Ramos (cell line): ENCODE results near the gene EPGN.

Experiments used
- in situ Hi-C: fragments of 300-500 bp; cut with MboI; formaldehyde crosslinking; loops from one replicate; pipeline ENCODE4 v1.14.3; 2022; ENCODE audit warnings: low sequenced_read_pairs; ENCODE audit not compliant: unreplicated experiment

The EPGN gene

DNA sequence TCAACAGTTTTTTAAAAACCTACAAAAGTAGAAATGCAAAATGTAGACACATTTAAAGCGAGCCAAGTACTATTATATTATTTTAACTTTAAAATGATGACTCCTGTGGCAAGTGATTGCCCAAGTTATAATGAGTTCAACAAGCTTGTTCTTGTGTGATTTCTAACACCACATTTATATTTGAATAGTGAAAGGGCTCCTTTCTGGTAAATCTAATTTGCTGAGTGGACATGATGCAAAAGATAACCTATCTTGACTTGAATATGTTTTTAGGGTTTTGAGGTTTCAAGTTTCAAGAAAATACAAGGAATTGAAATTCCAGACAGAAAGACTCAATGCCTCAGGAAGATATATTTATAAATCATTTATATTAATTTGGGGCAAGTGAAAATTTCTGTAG lies 1.1 kb upstream of the EPGN start:
- in situ Hi-C loops, result no loop called here

DNA sequence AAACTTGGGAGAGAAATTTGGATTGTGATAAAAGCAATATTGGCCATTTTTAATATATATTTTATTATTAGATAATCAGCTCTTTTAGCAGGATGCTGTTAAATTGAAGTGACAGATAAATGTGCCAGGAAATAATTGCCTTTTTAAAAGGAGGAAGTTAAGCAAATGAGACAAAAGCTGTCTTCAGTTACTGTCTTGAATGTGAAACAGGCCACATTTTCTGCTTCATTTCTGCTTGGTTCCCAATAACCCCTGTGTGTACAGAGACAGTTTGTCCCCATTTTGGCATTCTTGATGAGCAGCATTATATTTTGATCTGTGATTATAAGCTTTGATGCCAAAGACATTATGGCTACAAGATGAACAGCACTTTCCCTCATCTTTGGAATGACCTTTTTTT lies 953 bp downstream of the EPGN start:
- in situ Hi-C loops, result no loop called here

DNA sequence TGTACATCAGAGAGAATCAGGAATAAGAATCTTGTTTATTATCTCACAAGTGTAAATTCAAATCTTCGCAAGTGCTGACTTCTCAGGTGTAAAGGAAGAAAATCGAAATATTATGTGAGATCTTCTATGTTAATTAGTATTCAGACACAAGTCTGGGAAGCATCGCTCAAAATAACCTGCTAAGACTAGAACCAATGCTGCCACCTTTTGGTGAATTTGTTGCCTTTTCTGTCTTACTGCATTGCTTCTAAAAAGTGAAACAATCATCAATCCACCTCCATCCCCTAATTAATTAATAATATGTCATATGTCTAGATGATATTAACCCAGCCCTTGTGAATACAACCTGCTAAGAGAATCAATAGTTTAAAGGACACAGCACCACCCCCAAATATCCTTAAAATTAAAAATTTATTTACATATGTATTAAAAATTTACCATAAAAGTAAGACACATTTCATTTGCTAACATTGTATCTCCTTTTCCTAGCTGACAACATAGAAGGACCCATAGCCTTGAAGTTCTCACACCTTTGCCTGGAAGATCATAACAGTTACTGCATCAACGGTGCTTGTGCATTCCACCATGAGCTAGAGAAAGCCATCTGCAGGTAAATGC lies 3.5 kb downstream of the EPGN start:
- in situ Hi-C loops, result no loop called here

DNA sequence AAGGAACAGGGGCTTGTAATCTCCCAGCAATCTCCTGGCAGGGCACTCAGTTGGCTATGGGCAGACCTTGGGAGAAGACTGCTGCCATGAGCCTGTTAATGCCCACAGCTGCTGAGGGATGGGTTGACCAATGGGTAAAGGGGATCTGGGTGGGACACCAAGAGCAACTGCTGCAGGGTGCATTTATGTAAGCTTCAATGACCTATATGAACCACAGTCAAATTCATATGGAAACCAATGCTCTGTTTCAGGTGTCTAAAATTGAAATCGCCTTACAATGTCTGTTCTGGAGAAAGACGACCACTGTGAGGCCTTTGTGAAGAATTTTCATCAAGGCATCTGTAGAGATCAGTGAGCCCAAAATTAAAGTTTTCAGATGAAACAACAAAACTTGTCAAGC lies 6.1 kb downstream of the EPGN start:
- in situ Hi-C loops, result no loop called here

DNA sequence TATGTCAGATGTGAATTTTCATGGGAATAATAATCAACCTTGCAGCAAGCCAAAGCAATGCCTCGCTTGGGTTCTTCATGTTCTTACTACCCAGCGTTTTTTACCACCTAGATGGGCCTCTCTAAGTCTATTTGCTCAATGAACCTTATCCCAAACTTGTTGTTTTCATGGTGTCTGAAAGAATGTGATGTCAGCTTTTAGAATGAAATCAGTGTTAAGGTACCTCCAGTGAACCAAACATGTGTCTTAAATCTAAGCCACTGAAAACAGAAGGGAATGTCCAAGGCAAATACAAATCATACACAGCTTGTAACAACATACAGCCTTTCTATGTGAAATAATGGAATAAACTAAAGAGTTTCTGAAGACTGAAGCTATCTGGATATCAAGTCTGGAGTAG lies 6.7 kb downstream of the EPGN start:
- in situ Hi-C loops, result no loop called here

DNA sequence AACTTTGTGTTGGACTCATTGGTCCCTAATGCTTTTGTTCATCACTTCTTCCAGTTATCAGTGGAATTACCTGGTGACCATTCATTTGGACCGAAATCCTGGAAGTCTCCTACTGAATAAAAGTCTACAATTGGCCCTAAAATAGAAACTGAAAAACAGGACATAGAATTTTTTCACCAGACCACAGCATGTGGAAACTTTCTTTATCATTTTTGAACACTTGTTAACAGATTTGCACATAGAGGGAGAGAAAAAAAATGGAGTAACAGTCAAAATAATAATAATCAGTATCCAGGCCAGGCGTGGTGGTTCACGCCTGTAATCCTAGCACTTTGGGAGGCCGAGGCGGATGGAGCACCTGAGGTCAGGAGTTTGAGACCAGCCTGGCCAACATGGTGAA lies 7.1 kb downstream of the EPGN start:
- in situ Hi-C loops, result no loop called here

DNA sequence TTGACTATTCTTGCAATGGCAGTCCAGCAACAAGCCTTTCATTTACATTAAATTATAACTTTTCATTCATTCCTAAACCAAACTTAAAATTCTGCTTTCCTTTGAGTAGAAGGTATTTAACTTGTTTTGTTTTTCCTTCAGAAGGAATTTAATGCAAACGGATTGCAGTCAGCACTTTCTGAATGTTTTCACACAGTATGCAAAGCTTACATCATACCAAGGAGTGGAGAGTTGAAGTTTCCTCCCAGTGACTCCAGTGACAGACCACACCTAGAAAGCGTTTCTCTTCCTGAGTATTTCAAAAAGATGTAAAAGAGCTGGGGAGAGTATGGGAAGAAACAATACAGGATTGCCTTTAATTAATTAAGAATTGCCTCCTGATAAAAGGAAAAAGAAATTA lies 8.1 kb downstream of the EPGN start:
- in situ Hi-C loops, result no loop called here

DNA sequence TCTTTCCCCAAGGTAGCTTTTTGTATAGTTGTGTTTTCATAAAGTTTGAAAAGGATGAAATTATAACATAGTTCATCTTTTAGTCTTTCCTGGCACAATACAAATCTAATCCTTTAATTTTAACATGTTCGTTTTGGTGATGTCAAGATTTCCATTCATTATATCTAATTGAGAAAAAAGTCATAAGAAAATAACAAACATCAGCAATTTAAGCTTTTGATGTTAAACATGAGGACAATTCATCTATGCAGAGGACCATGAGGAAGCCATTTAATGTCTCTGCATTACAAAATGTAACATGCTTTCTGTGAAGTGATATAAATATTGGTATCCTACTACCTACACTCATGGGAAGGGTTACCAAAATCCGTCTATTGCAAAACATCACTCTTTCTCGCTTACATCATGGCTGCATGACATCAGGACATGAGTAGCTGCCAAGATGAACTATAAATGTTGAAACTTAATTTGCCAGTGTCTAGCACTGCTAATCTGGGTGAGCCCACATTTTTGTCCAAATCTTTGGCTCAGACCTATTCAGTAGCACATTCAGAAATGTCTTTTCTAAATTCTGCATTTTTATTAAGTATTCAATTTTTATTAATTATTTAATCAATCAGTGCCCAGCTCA lies 9.5 kb downstream of the EPGN start:
- in situ Hi-C loops, result no loop called here

DNA sequence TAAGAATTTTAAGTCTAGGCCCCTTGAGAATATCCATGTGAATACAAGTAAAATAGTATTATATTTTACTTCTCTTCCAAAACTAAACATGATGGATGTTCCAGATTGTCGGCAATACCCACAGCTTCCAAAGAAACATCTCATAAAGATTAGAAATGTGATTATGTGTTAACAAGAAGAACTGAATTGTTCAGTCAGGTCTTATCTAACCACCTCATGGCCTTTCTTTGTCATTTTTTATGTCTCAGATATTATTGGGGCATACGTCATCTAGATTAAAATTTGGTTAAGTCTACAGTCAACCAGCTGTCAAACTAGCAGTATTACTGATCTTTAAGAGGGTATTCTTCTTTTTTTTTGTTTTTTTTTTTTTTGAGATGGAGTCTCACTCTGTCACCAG lies 10.0 kb downstream of the EPGN start:
- in situ Hi-C loops, result no loop called here

DNA sequence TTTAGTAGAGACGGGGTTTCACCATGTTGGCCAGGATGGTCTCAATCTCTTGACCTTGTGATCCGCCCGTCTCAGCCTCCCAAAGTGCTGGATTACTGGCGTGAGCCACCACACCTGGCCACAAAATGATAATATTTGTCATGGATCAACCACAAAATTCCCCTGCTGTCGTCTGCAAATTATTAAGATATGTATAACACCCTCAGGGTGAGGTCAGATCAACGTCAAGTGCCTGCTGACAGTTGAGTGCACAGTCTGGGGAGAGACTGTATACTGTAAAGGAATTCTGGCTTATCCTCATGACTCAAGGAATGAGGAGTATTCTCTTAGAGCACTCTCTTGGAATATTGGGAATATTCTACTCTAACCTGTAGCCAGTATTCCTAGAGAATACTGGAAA lies 11.2 kb downstream of the EPGN start:
- in situ Hi-C loops, result no loop called here

DNA sequence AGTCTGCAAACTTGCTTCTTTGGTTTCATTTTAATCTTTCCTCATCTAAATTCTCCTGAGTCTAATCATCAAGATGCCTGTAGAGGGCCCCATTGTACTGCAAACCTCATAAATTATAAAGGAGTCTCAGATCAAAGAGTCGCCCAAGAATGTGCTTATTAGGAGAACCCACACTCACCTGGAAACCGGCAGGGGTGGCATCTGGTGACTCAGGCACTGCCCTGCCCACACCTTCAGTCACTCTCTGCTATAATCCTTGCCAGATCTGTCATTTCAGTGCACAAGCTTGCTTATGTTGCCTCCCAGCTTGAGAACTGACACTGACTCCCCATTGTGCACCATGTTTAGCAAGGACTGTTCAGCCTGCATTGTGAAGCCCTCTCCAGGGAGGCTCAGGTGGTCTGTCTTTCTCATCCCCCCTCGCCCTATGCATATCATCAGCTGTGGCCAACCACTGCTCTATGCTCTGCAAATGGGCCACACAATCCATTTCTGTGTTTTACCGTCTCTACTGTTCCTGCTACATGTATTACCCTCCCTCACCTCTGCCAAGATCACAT lies 12.4 kb downstream of the EPGN start:
- in situ Hi-C loops, result no loop called here

DNA sequence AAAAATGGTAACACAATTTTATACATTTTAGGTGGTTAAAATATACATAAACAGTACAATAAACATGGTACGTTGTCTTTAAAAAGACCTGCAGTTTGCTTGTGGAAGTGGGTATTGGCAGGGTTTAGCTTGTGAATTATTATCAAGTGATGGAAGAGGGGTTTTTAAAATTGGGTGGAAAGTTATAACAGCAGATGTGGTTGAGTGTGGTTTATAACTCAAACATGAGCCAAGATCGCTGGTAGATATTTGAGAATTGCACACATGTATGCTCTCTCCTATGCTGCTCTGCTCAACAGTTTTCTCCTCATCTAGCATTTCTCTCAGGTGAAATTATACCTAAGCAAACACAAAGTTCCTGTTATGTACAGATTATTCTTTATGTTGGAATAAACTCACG lies 14.0 kb downstream of the EPGN start:
- in situ Hi-C loops, result no loop called here

DNA sequence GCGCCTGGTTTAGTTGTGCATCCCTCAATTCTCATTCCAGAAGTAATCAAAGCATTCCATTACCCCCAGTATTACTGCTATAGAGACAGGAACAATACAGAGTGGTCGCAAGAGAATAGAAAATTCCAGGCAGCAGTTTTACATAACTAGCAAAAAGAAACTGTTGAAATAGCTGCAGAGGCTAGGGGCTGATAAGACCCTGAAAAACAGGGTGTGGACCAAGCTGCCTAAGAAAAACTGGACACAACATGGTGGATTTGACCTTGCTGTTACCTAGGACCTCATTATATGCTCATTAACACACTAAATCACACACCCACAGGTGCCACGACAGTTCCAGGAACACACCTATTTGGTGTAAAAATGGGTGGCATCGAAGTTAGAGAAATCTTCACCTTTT lies 15.4 kb downstream of the EPGN start:
- in situ Hi-C loops, result no loop called here

DNA sequence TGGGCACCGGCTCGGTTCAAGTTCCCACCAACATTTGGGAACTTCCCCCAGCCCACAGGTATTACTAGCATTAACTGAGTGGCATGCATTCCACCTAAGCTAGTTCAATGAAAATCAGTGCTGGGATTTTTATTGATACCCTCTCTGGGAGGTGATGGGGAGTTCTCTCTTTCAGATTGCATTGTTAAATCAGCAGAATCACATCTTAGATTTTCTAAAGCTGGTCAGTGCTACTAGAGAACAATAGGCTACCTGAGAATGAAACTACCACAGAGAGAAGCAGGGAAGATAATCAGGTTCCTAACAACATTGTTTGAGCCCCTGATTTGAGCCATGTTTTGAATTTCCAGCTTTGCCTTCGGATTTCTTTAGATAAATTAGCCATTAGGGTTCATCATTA lies 16.0 kb downstream of the EPGN start:
- in situ Hi-C loops, result no loop called here

DNA sequence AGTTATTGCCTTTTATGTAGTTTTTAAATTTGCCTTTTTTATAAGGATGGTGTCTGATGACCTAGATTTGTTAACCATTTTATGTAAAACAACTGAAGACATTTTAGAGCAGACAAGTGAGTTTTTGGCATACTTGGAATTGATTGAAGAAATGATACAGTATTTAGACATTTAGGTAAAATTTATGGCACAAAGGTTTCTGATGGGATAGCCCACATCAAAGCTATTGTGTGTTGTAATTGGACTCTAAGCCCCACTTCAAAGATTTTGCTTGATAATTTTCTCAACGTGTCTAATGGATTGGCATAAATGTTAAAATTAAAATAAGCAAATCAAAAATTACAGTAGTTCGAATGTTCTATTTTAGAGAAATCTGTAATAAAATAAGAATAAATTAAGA lies 17.6 kb downstream of the EPGN start:
- in situ Hi-C loops, result no loop called here

DNA sequence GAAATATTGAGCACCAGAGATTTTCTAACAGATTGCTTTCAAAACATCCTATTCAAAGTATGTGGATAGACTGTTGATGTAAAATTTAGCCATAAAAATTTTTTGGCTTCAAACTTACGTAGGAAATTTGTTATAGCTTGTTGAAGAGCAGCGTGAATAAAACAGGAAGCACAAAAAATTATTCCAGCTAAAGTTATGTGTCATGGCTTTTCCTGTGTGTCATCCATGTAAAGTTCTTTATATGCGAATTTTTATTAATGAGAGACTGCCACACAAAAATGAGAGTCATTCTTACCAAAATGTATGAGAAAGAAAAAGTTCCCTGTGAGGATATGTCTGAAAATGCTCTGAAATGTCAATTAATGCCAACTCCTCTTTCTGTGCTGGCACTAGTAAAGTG lies 19.5 kb downstream of the EPGN start:
- in situ Hi-C loops, result no loop called here

DNA sequence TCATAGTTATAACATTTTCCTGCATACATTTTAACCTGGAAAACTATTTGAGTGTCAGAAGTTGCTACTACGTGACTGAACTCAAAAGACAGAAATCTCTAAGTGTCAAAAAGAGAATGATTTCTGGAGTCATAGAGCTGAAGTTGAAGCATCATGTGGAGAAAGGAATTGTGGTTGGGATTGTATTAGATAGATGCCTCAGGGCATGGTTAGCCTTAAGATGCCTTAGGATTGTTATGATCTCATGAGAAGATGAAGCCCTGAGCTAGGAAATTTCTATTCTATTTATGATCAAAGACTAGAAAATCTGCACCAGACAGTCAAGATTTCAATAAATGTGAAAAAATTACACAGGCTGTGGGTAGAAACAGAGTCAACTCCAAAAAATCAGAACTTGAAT lies 20.2 kb downstream of the EPGN start:
- in situ Hi-C loops, result no loop called here

DNA sequence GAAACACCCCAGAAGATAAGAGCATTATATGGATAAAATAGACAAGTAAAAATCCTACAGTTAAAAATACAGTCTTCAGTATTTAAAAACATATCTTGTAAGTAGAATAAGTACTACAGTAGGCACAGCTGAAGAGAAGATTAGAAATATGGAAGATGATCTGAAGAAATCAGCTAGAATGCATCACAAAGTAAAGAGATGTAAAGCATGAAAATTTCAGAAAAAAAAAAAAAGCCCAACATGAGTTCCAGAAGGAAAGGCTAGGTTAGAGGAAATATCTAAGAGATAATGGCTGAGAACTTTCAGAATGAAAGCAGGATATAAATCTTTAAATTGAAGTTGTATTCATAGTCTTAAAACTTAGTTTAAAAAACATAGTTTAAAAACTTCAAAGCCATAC lies 21.0 kb downstream of the EPGN start:
- in situ Hi-C loops, result no loop called here

DNA sequence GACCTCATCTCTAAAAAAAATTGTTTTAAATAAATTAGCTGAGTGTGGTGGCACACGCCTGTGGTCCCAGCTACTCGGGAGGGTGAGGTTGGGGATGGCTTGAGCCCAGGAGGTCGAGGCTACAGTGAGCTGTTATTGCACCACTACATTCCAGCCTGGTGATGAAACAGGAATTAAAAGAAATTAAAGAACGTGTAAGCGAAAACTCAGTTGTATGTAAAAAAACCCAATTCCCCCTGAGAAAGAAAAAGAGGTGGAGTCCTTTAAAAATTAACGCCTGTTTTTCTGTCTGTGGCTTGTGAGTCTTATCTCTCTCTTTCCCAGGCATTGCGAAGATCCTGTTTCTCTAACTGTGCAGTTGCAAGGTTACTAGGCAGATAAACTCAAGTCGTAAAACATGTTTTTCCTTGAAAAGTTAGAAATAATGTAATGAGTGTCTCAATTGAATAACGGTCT lies 22.1 kb downstream of the EPGN start:
- in situ Hi-C loops, result no loop called here

DNA sequence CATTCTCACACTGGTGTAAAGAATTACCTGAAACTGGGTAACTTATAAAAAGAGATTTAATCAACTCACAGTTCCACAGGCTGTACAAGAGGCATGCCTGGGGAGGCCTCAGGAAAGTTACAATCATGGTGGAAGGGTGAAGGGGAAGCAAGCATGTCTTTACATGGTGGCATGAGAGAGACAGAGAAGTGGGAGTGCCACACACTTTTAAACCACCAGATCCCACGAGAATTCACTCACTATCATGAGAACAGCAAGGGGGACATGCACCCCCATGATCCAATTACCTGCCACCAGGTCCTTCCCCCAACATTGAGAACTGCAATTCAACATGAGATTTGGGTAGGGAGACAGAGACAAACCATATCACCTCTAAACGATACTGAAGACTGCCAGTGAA lies 23.0 kb downstream of the EPGN start:
- in situ Hi-C loops, result no loop called here

DNA sequence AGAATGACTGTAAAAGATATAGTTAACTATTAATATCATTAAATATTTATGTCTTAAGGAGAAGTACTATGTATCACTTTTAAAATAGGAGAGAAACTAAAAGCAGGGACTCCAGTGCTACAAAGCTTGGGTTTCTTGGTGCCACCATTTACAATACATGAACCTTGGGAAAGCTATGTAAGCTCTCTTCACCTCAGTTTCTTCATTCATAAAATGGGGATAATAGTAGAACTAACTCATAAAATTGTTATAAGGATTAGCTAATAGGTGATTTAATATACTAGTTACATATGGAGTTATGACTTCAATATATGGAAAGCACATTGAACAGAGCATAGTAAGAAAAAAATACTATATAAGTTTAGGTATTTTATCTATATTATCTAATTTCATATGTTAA lies 23.7 kb downstream of the EPGN start:
- in situ Hi-C loops, result no loop called here

DNA sequence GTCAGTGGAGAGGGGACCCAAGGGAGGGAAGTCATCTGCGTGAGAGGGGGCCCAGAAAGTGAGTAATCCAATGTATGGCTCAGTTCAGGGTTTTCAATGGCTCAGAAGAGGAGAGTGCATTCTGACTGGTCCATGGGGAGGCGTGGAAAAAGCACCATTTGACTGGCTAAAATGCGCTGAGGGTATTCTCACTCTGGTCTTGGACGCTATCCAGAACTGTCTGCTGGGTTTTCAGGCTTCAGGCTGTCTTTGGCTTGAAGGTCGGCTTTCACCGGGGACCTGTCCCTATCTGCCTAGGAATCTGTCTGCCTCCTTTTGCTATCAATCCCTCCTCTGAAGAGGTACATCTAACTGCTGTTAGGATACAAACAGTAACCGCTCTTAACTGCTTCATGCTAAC lies 26.4 kb downstream of the EPGN start:
- in situ Hi-C loops, result no loop called here
